GM18505 (cell line): ENCODE measurements around the gene FN1.
"Not testable (repeated sequence)": the region's sequence is repeated elsewhere in the genome, so short reads cannot be mapped to it uniquely, and the experiment has no call there.

Experiments
- ATAC-seq: cut with Tn5 transposase; IDR thresholded peaks from one replicate; pipeline ENCODE4 v1.9.1; 2021; ENCODE audit not compliant: unreplicated experiment
- POLR2A ChIP-seq: IDR thresholded peaks from 4 replicates; pipeline ENCODE4 v1.6.1; 2011; ENCODE audit warnings: borderline replicate concordance; ENCODE audit not compliant: insufficient read depth, insufficient read length; ENCODE audit errors: extremely low read depth

The FN1 gene

GRCh38 chr2:215410932-215411285 is 25.0 kb downstream of the FN1 start:
- no peak for TF ChIP-seq POLR2A
- no peak for ATAC-seq

DNA sequence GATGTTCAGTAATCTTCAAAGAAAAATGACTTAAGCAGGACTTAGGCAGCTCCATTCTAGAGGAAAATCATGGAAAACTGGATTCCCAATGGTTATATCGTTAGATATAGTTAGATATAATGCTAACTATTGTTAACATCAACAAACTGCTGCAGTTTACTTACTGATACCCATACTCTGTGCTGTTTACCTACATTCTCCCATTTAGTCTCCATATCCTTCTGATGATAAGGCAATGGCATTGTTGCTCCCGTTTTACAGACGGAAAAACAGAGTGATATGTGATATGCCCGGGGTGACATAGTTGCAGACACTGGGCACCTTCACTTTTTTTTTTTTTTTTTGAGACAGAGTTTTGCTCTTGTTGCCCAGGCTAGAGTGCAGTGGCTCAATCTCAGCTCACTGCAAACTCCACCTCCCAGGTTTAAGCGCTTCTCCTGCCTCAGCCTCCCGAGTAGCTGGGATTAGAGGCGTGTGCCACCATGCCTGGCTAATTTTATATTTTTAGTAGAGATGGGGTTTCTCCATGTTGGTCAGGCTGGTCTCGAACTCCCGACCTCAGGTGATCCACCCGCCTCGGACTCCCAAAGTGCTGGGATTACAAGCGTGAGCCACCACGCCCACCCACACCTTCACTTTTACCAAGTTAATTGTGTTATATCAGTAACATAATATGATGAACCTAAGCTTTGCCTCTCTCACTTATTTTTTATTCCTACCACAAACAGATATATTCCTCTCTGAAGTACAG is 25.5 kb downstream of the FN1 start:
- not testable (repeated sequence) for ATAC-seq

DNA sequence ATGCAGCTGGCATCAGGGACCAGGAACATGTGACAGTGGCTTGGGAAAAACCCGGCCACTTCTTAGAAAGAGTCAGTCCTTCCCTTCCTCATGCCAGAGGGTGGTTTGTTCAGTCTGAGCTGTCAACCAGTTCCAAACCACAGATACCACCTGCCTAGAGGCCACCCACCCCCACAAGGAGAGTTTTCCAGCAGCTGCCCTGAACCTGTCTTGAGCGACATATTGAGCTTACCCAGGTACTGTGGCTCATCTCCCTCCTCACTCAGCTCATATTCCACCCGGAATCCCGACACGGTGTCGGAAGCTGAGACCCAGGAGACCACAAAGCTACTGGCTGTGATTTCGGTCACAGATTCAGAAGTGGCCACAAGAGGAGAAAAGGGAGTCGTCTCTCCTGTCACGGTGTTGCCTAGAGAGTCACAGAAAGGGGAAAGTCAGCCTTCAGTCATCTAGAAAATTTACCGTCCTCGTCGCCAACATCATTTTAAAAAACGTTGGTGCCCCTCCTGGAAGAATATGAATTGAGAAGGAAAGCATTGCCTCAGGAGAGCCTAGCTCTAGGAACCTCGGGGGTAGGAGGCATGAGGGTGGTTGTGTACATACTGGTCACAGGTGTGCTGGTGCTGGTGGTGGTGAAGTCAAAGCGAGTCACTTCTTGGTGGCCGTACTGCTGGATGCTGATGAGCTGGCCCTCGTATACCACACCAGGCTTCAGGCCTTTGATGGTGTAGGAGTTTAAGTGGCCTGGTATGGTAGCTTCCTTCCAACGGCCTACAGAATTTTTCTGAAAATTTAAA is 26.3 kb downstream of the FN1 start:
- TF ChIP-seq POLR2A, result no peak

GRCh38 chr2:215408441-215408840 is 27.4 kb downstream of the FN1 start:
- not testable (repeated sequence) for ATAC-seq

More for the DNA sequence above, 26.3 kb downstream of the FN1 start:
- no peak for ATAC-seq

DNA sequence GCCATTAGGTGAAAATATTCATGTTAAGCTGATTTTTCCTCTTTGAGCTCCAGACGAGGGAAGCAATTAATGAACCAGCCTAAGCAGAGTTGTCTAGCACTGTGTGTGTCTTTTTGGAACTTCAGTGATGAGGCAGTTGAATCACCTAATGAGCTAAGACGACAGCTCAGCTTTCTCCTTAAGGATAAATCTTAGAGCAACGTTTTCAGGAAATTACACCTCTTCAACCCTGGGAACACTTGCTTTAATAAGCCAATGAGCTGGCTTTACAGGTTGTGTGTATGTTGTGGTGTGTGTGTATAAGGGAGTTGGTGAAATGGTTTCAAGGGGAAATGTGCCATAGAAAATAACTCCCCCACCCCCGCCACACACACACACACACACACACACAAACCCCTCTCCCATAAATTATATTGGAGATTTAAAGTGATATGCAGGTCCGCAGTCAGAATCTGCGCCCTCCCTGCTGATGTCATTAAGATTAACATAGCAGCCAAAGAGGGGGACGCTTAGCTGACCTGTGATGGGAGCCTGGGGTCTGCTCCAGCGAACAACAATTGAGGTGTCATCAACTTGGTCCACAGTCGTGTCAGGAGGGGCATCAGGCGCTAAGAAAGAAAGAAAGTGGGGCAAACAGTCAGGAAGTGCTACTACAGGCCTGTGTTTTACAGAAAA is 28.1 kb downstream of the FN1 start:
- no peak for TF ChIP-seq POLR2A
- ATAC-seq, result no peak

GRCh38 chr2:215407061-215407460 is 28.8 kb downstream of the FN1 start:
- no peak for TF ChIP-seq POLR2A
- ATAC-seq, result no peak

DNA sequence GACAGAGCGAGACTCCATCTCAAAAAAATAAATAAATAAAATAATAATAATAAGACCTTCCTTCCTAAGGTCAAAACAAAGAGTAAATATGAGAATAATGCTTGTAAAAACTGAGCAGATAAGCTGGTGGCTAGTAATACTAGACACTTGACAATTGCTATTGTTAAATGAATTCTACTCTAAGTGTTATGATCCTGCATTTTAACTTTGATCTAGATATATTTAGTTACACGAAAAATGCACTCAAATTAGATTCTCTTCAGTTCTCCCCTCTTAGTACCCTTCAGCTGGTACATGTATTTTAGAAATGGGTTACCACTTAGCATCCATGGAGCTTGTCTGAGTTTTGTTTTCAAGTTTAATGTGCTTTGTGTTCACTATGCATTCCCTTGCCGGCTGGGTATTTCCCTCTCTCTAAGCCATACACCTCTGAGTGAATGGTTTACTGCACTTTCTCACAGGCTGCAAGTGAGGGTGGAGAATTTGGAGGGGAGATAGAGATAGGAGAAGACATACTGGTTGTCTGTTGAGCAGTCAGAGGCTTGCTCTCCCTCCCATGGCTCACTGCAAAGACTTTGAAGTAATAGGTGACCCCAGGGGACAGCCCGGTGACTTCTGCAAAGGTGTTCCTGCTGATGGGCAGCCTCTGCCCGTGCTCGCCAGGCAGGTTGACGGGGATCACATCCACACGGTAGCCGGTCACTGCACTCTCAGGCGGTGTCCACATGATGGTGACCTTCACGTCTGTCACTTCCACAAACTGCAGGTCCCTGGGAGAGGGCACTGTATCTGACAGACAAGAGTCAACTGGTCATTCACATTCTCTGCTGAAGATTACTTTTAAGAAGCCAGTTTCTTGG is 29.9 kb downstream of the FN1 start:
- ATAC-seq, result no peak
- TF ChIP-seq POLR2A, result no peak

DNA sequence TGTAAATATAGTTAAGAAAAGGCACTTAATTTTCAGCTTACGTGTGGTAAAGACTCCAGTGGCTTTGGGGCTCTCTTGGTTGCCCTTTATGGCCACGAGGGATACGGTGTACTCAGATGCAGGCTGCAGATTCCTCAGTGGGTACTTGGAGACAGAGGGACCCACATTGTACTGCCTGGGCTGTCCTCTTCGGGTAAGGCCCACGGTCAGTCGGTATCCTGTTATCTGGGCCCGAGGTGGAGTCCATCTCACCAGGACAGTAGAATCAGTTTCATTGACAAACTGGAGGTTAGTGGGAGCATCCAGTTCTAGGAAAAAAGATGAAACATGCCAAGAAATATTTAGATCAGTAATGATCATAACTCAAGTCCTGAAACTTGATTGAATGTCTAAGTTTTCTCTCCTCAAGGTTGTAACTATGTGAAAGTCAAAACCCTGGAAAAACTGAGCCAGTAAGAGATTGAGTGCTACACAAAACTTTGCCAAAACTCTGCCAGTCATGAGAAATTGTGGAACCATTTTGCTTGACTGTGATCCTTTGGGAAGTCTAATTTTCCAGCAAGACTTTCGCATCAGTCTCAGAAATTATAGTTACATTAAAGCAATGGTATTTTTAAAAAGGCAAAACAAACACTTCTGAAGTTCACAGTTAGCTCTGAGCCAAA is 31.4 kb downstream of the FN1 start:
- no peak for ATAC-seq
- TF ChIP-seq POLR2A, result no peak

GRCh38 chr2:215403441-215404347 is 32.2 kb downstream of the FN1 start:
- no peak for TF ChIP-seq POLR2A
- no peak for ATAC-seq

DNA sequence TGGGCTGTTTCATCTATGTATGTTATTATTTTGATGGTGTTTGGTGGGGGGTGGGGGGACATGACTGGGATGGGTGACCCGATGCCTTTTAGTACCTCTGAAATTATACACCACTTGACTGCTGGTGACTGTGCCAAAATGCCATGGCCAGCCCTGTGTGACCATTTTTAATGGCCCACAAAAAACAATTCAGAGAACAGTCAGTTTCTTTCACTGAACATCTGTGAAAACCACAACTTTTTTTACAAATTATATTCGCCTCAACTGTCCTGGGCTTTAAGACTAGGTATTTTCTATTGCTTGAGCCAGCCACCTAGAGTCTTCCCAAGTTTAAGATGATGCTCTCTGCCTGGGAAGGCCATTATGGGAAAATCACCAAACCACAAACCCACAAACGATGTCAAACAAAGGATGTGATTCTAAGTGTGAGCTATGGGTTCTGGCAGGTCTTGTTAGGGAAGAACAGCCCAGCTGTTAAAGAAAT is 33.9 kb downstream of the FN1 start:
- TF ChIP-seq POLR2A, result no peak
- no peak for ATAC-seq

GRCh38 chr2:215399067-215399716 is 36.7 kb downstream of the FN1 start:
- no peak for TF ChIP-seq POLR2A
- no peak for ATAC-seq
